Measurements from ENCODE around the gene LY6G6C.

Gene LY6G6C

GRCh38 chr6:31721351-31722020 lies at the start of gene LY6G6C:
TSS of gene LY6G6C (minus strand) at chr6:31721746. CDS start at chr6:31721679, 67 bp downstream.
- no peak within 1 kb of the TSS for H3K4me3 ChIP-seq (ENCODE audit: low read depth, low read length)

GRCh38 chr6:31770860-31771259 lies 49.3 kb upstream of the LY6G6C start:
- H3K4me3 ChIP-seq (ENCODE audit: low read depth, low read length) = no peak overlapping the region

- no peak overlapping the region for H3K4me3 ChIP-seq (ENCODE audit: low read depth, low read length)
Observed at GRCh38 chr6:31769684-31770371, 48.3 kb upstream of the LY6G6C start.

GRCh38 chr6:31768363-31769257 lies 47.1 kb upstream of the LY6G6C start:
- H3K4me3 ChIP-seq (ENCODE audit: low read depth, low read length) = no peak overlapping the region

GRCh38 chr6:31767096-31767645 lies 45.6 kb upstream of the LY6G6C start:
- no peak overlapping the region for H3K4me3 ChIP-seq (ENCODE audit: low read depth, low read length)

GRCh38 chr6:31765910-31766794 lies 44.6 kb upstream of the LY6G6C start:
- H3K4me3 ChIP-seq (ENCODE audit: low read depth, low read length) = no peak overlapping the region

GRCh38 chr6:31765559-31765909 lies 44.0 kb upstream of the LY6G6C start:
- H3K4me3 ChIP-seq (ENCODE audit: low read depth, low read length) = no peak overlapping the region

GRCh38 chr6:31764198-31764597 lies 42.7 kb upstream of the LY6G6C start:
- H3K4me3 ChIP-seq (ENCODE audit: low read depth, low read length) = no peak overlapping the region

- no peak overlapping the region for H3K4me3 ChIP-seq (ENCODE audit: low read depth, low read length)
Observed at GRCh38 chr6:31763619-31763940, 42.0 kb upstream of the LY6G6C start.

- no peak overlapping the region for H3K4me3 ChIP-seq (ENCODE audit: low read depth, low read length)
Observed at GRCh38 chr6:31762878-31763618, 41.5 kb upstream of the LY6G6C start.

- H3K4me3 ChIP-seq (ENCODE audit: low read depth, low read length) = no peak within 1 kb of the TSS
Observed at GRCh38 chr6:31762356-31762755, 40.8 kb upstream of the LY6G6C start, which contains the start of gene SAPCD1. TSS of gene SAPCD1 (plus strand) at chr6:31762656. CDS start at chr6:31763055, 399 bp downstream.

GRCh38 chr6:31761343-31761742 lies 39.8 kb upstream of the LY6G6C start:
- no peak overlapping the region for H3K4me3 ChIP-seq (ENCODE audit: low read depth, low read length)

GRCh38 chr6:31760790-31761189 lies 39.2 kb upstream of the LY6G6C start:
- no peak overlapping the region for H3K4me3 ChIP-seq (ENCODE audit: low read depth, low read length)

GRCh38 chr6:31758281-31758680 lies 36.7 kb upstream of the LY6G6C start:
- no peak overlapping the region for H3K4me3 ChIP-seq (ENCODE audit: low read depth, low read length)

- H3K4me3 ChIP-seq (ENCODE audit: low read depth, low read length) = no peak overlapping the region
Observed at GRCh38 chr6:31752739-31753319, 31.3 kb upstream of the LY6G6C start.

GRCh38 chr6:31750411-31751022 lies 29.0 kb upstream of the LY6G6C start:
- H3K4me3 ChIP-seq (ENCODE audit: low read depth, low read length) = no peak overlapping the region

GRCh38 chr6:31749301-31750036 lies 27.9 kb upstream of the LY6G6C start:
- no peak overlapping the region for H3K4me3 ChIP-seq (ENCODE audit: low read depth, low read length)

- no peak overlapping the region for H3K4me3 ChIP-seq (ENCODE audit: low read depth, low read length)
Observed at GRCh38 chr6:31744422-31744821, 22.9 kb upstream of the LY6G6C start.

All from iPS-11a (cell line).